GM23248 (cell line): ENCODE measurements around the gene DPP6.

ENCODE experiments used
- EZH2 ChIP-seq: fragments of 200-600 bp; sonication (generic); IDR thresholded peaks from 2 replicates; pipeline ENCODE4 v1.6.1; 2018; ENCODE audit warnings: antibody characterized with exemption, mild to moderate bottlenecking; ENCODE audit not compliant: insufficient read depth, poor library complexity, severe bottlenecking
- EZH2phosphoT487 ChIP-seq: fragments of 200-600 bp; sonication (generic); IDR thresholded peaks from 2 replicates; pipeline ENCODE4 v1.6.1; 2018; ENCODE audit warnings: antibody characterized with exemption, moderate library complexity, mild to moderate bottlenecking, low read depth; ENCODE audit not compliant: insufficient read depth

DNA sequence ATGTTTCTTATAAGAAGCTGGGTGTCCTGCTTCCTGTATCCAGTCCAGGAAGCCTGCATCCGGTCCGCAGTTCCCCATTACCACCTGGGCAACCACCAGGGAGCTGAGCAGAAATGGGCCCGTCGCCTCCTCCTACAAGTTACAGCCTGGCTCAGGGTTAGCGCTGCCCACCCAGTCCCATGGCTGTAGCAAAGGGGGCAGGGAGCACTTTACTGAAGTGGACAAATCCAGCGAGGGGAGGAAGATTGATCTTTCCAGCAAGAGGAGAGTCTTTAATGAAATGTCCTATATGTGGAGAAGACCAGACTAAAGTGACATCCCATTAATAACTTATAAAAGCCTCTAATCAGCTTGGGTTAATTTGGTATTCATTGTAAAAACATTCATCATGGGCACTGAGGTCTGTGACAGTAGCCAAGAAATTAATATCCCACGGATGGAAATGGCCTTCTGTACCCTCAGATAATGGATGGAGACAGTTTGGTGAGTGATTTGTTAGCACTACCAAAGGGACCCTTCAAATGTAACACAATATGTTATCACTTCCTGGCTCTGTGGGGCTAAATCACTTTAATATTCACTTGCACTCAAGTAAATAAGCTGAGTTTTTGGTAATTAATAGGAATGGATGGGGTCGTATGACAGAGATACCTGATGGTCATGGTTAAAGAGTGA lies 627.3 kb downstream of the DPP6 start:
- no peak for TF ChIP-seq EZH2
- TF ChIP-seq EZH2phosphoT487 = no peak
